GM19463 (cell line): ENCODE data around the gene MGAT5.
A peak's percentile ranks its signal among the peaks of the same experiment; 100 is the strongest.

Experiments used
- ATAC-seq: cut with Tn5 transposase; IDR thresholded peaks from one replicate; pipeline ENCODE4 v1.9.1; 2021; ENCODE audit warnings: mild to moderate bottlenecking, moderate library complexity; ENCODE audit not compliant: unreplicated experiment

MGAT5 gene

GRCh38 chr2:134386310-134386709 lies 132.4 kb downstream of the MGAT5 start:
- no peak for ATAC-seq

GRCh38 chr2:134389381-134389780 lies 135.5 kb downstream of the MGAT5 start:
- no peak for ATAC-seq

- peak; percentile 84 for ATAC-seq
Measured at GRCh38 chr2:134391751-134392160, 137.9 kb downstream of the MGAT5 start.

- no peak for ATAC-seq
Measured at GRCh38 chr2:134392442-134393074, 138.7 kb downstream of the MGAT5 start.

GRCh38 chr2:134393075-134393461 lies 139.2 kb downstream of the MGAT5 start:
- ATAC-seq, result no peak

GRCh38 chr2:134395779-134396178 lies 141.9 kb downstream of the MGAT5 start:
- ATAC-seq, result no peak

GRCh38 chr2:134396493-134396892 lies 142.6 kb downstream of the MGAT5 start:
- no peak for ATAC-seq

GRCh38 chr2:134397146-134397896 lies 143.4 kb downstream of the MGAT5 start:
- no peak for ATAC-seq

GRCh38 chr2:134398300-134398699 lies 144.4 kb downstream of the MGAT5 start:
- ATAC-seq, result no peak

GRCh38 chr2:134399096-134399495 lies 145.2 kb downstream of the MGAT5 start:
- ATAC-seq, result no peak

- ATAC-seq, result no peak
Measured at GRCh38 chr2:134401081-134401497, 147.2 kb downstream of the MGAT5 start.

GRCh38 chr2:134401789-134402188 lies 147.9 kb downstream of the MGAT5 start:
- ATAC-seq, result no peak

GRCh38 chr2:134402410-134402809 lies 148.5 kb downstream of the MGAT5 start:
- no peak for ATAC-seq

- no peak for ATAC-seq
Measured at GRCh38 chr2:134405611-134406081, 151.8 kb downstream of the MGAT5 start.

- ATAC-seq, result no peak
Measured at GRCh38 chr2:134406311-134406710, 152.4 kb downstream of the MGAT5 start.

- ATAC-seq, result no peak
Measured at GRCh38 chr2:134406736-134407135, 152.9 kb downstream of the MGAT5 start.

GRCh38 chr2:134407154-134407890 lies 153.4 kb downstream of the MGAT5 start:
- ATAC-seq, result no peak

- ATAC-seq, result no peak
Measured at GRCh38 chr2:134408386-134408785, 154.5 kb downstream of the MGAT5 start.

GRCh38 chr2:134408791-134409190 lies 154.9 kb downstream of the MGAT5 start:
- no peak for ATAC-seq

- ATAC-seq, result no peak
Measured at GRCh38 chr2:134410006-134410405, 156.1 kb downstream of the MGAT5 start.

- no peak for ATAC-seq
Measured at GRCh38 chr2:134410831-134411231, 157.0 kb downstream of the MGAT5 start.
